ENCODE data around the gene PIAS3.

GRCh38 chr1:145845514-145846161 is 13.2 kb downstream of the PIAS3 start, which contains the start of gene NUDT17:
- TF ChIP-seq, protein P1, sequence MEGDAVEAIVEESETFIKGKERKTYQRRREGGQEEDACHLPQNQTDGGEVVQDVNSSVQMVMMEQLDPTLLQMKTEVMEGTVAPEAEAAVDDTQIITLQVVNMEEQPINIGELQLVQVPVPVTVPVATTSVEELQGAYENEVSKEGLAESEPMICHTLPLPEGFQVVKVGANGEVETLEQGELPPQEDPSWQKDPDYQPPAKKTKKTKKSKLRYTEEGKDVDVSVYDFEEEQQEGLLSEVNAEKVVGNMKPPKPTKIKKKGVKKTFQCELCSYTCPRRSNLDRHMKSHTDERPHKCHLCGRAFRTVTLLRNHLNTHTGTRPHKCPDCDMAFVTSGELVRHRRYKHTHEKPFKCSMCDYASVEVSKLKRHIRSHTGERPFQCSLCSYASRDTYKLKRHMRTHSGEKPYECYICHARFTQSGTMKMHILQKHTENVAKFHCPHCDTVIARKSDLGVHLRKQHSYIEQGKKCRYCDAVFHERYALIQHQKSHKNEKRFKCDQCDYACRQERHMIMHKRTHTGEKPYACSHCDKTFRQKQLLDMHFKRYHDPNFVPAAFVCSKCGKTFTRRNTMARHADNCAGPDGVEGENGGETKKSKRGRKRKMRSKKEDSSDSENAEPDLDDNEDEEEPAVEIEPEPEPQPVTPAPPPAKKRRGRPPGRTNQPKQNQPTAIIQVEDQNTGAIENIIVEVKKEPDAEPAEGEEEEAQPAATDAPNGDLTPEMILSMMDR (IDR thresholded peaks at IDR 0.05): peak; percentile 100
- no peak for TF ChIP-seq ZFX (IDR thresholded peaks at IDR 0.05; ENCODE audit: borderline replicate concordance)
